SK-N-SH (cell line): ENCODE results near the gene NAV2.

Source experiments
- POLR2AphosphoS5 ChIP-seq: IDR thresholded peaks from 2 replicates; pipeline ENCODE4 v1.6.1; 2012; ENCODE audit warnings: low read depth, low read length
- TAF1 ChIP-seq: IDR thresholded peaks from 2 replicates; pipeline ENCODE4 v1.6.1; 2012; ENCODE audit warnings: low read depth, mild to moderate bottlenecking, low read length, moderate library complexity, borderline replicate concordance
- TF ChIP-seq, protein P1 (sequence below): fragments of 200-600 bp; sonication (generic); IDR thresholded peaks from 2 replicates; pipeline ENCODE4 v1.6.1; 2017; ENCODE audit warnings: antibody characterized with exemption, mild to moderate bottlenecking, moderate library complexity
- TF ChIP-seq, protein P2 (sequence below): IDR thresholded peaks from 2 replicates; pipeline ENCODE4 v1.4.0; 2012; ENCODE audit warnings: low read depth, borderline replicate concordance
- TF ChIP-seq, protein P3 (sequence below): fragments of 150-350 bp; IDR thresholded peaks from 2 replicates; pipeline ENCODE4 v1.6.1; 2016; ENCODE audit warnings: mild to moderate bottlenecking, low read depth, low read length

DNA sequence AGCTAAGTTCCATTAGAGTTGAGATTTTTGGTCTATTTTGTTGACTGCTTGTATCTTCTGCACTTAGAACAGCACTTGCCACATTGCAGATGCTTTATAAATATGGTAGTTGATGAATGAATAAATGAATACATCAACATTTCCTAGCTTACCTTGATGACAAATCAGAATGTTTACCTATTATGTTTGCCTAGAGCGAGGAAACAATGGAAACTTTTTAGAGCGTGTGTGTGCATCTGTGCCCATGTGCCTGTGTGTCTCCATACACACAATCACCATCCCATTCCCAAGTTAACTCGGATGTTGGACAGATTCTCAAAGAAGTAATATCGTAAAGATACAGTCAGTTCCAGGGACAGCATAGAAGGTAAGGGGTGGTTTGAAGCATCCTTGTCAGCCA is 308.6 kb downstream of the NAV2 start:
- TF ChIP-seq, protein P1, sequence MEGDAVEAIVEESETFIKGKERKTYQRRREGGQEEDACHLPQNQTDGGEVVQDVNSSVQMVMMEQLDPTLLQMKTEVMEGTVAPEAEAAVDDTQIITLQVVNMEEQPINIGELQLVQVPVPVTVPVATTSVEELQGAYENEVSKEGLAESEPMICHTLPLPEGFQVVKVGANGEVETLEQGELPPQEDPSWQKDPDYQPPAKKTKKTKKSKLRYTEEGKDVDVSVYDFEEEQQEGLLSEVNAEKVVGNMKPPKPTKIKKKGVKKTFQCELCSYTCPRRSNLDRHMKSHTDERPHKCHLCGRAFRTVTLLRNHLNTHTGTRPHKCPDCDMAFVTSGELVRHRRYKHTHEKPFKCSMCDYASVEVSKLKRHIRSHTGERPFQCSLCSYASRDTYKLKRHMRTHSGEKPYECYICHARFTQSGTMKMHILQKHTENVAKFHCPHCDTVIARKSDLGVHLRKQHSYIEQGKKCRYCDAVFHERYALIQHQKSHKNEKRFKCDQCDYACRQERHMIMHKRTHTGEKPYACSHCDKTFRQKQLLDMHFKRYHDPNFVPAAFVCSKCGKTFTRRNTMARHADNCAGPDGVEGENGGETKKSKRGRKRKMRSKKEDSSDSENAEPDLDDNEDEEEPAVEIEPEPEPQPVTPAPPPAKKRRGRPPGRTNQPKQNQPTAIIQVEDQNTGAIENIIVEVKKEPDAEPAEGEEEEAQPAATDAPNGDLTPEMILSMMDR: no peak
- TF ChIP-seq, protein P2, sequence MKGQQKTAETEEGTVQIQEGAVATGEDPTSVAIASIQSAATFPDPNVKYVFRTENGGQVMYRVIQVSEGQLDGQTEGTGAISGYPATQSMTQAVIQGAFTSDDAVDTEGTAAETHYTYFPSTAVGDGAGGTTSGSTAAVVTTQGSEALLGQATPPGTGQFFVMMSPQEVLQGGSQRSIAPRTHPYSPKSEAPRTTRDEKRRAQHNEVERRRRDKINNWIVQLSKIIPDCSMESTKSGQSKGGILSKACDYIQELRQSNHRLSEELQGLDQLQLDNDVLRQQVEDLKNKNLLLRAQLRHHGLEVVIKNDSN: no peak
- TF ChIP-seq, protein P3, sequence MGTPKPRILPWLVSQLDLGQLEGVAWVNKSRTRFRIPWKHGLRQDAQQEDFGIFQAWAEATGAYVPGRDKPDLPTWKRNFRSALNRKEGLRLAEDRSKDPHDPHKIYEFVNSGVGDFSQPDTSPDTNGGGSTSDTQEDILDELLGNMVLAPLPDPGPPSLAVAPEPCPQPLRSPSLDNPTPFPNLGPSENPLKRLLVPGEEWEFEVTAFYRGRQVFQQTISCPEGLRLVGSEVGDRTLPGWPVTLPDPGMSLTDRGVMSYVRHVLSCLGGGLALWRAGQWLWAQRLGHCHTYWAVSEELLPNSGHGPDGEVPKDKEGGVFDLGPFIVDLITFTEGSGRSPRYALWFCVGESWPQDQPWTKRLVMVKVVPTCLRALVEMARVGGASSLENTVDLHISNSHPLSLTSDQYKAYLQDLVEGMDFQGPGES: no peak
- TF ChIP-seq POLR2AphosphoS5 (no peak), TAF1 (no peak)
